Endothelial cell of umbilical vein (primary cell): Measurements from ENCODE around the gene AHNAK2.

Experiments
- CTCF ChIP-seq, 2 donors: IDR thresholded peaks; 1 replicate in 1 of 2; 2 replicates in 1 of 2; pipeline ENCODE4 v1.5.1; 2011; ENCODE audit warnings: low read length in 2 of 2, mild to moderate bottlenecking in 2 of 2, moderate library complexity in 2 of 2, control low read depth in 1 of 2, inconsistent platforms in 1 of 2, low read depth in 1 of 2; ENCODE audit not compliant: insufficient read depth in 1 of 2; ENCODE audit errors: extremely low read depth in 1 of 2
- EZH2 ChIP-seq: IDR thresholded peaks from 2 replicates; pipeline ENCODE4 v1.6.1; 2012; ENCODE audit warnings: borderline replicate concordance, low read depth, mild to moderate bottlenecking, moderate library complexity, low read length, inconsistent platforms; ENCODE audit not compliant: severe bottlenecking
- FOS ChIP-seq: IDR thresholded peaks from 2 replicates; pipeline ENCODE4 v1.6.1; 2011; ENCODE audit warnings: mild to moderate bottlenecking, low read length, moderate library complexity, borderline replicate concordance; ENCODE audit not compliant: insufficient read depth
- JUN ChIP-seq: IDR thresholded peaks from 2 replicates; pipeline ENCODE4 v1.6.1; 2011; ENCODE audit warnings: borderline replicate concordance, low read depth; ENCODE audit not compliant: insufficient read length, insufficient read depth
- MAX ChIP-seq: IDR thresholded peaks from 2 replicates; pipeline ENCODE4 v1.6.1; 2011; ENCODE audit not compliant: insufficient read depth, insufficient read length
- MYC ChIP-seq: IDR thresholded peaks from one replicate; pipeline ENCODE4 v1.6.1; 2011; ENCODE audit warnings: mild to moderate bottlenecking, low read depth, low read length
- POLR2A ChIP-seq: IDR thresholded peaks from 2 replicates; pipeline ENCODE4 v1.6.1; 2012; ENCODE audit warnings: low read depth, mild to moderate bottlenecking, control low read depth, low read length
- POLR2AphosphoS5 ChIP-seq: IDR thresholded peaks from 2 replicates; pipeline ENCODE4 v1.6.1; 2012; ENCODE audit warnings: low read depth, mild to moderate bottlenecking, control low read depth, low read length, moderate library complexity; ENCODE audit not compliant: insufficient read depth

GRCh38 chr14:104973135-104973384 lies 5.1 kb downstream of the AHNAK2 start:
- TF ChIP-seq POLR2A = no peak
- no peak for TF ChIP-seq CTCF (IDR thresholded peaks at IDR 0.05; ENCODE audit: extremely low read depth in 1 of 2, insufficient read depth in 1 of 2, low read depth in 1 of 2, low read length in 2 of 2)
- no peak for TF ChIP-seq POLR2AphosphoS5
- TF ChIP-seq MAX = peak; percentile 4
- no peak for TF ChIP-seq EZH2
- TF ChIP-seq JUN = peak; percentile 86
- TF ChIP-seq MYC = no peak
- TF ChIP-seq FOS = peak; percentile 99
